ENCODE measurements around the gene REM1. TPM values are rescaled to one million over a fixed set of nuclear protein-coding genes. Genes with fewer than 3 reads are reported as not detected.
"Not testable (repeated sequence)": the region's sequence is repeated elsewhere in the genome, so short reads cannot be mapped to it uniquely, and the experiment has no call there.

Gene REM1
- total RNA-seq, 1 experiment from 2014 or later, result not detected

DNA sequence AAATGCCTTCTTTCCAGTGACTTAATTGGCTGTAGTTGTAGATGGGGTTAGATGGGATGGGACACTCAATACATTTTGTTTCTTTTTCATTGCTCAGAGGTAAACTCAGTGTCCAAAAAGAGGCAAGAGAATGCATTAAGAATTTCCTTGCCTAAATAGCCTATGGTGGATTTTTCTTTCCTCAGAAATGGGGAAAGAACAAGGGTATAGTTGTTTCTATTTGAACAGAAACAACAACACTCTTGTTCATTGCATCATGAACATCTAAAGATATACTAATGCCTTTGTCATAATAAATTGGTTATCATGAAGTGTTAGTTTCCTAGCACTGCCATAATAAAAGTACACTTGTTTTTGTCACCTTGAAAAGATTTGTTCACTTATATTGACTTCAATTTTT is 49.3 kb upstream of the REM1 start:
- H2BK120ac ChIP-seq (ENCODE audit: low read depth, low read length, poor library complexity, severe bottlenecking), result no peak overlapping the region
- peaks cover 61 to 69% of the 10 kb centered on the region in 2 experiments for H3K9me3 Mint-ChIP-seq
- no peak overlapping the region for H3K4me3 Mint-ChIP-seq

DNA sequence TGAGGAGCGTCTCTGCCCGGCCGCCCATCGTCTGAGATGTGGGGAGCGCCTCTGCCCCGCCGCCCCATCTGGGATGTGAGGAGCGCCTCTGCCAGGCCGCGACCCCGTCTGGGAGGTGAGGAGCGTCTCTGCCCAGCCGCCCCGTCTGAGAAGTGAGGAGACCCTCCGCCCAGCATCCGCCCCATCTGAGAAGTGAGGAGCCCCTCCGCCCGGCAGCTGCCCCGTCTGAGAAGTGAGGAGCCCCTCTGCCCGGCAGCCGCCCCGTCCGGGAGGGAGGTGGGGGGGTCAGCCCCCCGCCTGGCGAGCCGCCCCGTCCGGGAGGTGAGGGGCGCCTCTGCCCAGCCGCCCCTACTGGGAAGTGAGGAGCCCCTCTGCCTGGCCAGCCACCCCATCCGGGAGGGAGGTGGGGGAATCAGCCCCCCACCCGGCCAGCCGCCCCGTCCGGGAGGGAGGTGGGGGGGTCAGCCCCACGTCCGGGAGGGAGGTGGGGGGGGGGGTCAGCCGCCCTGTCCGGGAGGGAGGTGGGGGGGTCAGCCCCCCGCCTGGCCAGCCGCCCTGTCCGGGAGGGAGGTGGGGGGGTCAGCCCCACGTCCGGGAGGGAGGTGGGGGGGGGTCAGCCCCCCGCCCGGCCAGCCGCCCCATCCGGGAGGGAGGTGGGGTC is 48.1 kb upstream of the REM1 start:
- WGBS (ENCODE audit: extremely low coverage, insufficient read length, low lambda C conversion rate), result no CpG with 5 or more reads among the region's 48 CpGs

More for the DNA sequence above, 49.3 kb upstream of the REM1 start:
- no peaks in the 10 kb centered on the region for H3K79me1 ChIP-seq (ENCODE audit: insufficient read depth, low read depth, low read length, poor library complexity, severe bottlenecking)
- no peak overlapping the region for H2BK5ac ChIP-seq (ENCODE audit: insufficient read length, low read length)
- H2AFZ ChIP-seq (ENCODE audit: low read length), result no peak overlapping the region
- H3K4me2 ChIP-seq (ENCODE audit: insufficient read depth, insufficient read length, low read length), result no peak overlapping the region
- H3K79me2 ChIP-seq (ENCODE audit: insufficient read depth, low read length), result no peaks in the 10 kb centered on the region
- Mint-ChIP-seq H3K36me3 (ENCODE audit: insufficient read depth in 1 of 3, low read depth in 3 of 3) (peaks cover 0 to 28% (median 5%) of the 10 kb centered on the region in 3 experiments; a peak in 5 of 7 replicates), H3K27ac (no peak overlapping the region), H3K27me3 (ENCODE audit: low read depth) (peaks cover 2% of the 10 kb centered on the region), H3K4me1 (no peaks in the 10 kb centered on the region)
- no peak overlapping the region for H2BK20ac ChIP-seq (ENCODE audit: low read depth, low read length, poor library complexity, severe bottlenecking)
- no peak overlapping the region for H3K18ac ChIP-seq (ENCODE audit: insufficient read length, low read depth, low read length)
- H3K9me3 ChIP-seq (ENCODE audit: control insufficient read depth, low read depth, low read length), result peaks cover 46% of the 10 kb centered on the region
- no peak overlapping the region for H3K14ac ChIP-seq (ENCODE audit: insufficient read depth, low read length)
- H3K27me3 ChIP-seq (ENCODE audit: insufficient read depth, low read length), result no peaks in the 10 kb centered on the region
- TF ChIP-seq, protein P1, sequence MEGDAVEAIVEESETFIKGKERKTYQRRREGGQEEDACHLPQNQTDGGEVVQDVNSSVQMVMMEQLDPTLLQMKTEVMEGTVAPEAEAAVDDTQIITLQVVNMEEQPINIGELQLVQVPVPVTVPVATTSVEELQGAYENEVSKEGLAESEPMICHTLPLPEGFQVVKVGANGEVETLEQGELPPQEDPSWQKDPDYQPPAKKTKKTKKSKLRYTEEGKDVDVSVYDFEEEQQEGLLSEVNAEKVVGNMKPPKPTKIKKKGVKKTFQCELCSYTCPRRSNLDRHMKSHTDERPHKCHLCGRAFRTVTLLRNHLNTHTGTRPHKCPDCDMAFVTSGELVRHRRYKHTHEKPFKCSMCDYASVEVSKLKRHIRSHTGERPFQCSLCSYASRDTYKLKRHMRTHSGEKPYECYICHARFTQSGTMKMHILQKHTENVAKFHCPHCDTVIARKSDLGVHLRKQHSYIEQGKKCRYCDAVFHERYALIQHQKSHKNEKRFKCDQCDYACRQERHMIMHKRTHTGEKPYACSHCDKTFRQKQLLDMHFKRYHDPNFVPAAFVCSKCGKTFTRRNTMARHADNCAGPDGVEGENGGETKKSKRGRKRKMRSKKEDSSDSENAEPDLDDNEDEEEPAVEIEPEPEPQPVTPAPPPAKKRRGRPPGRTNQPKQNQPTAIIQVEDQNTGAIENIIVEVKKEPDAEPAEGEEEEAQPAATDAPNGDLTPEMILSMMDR (conservative IDR thresholded peaks at IDR 0.05), result no peak
- H3K4me1 ChIP-seq (ENCODE audit: insufficient read depth, low read length), result no peaks in the 10 kb centered on the region
- no peak overlapping the region for H4K5ac ChIP-seq (ENCODE audit: insufficient read length, low read depth, low read length)
- no peak overlapping the region for H2AK5ac ChIP-seq (ENCODE audit: insufficient read length, low read length)
- H4K91ac ChIP-seq (ENCODE audit: insufficient read length, low read depth, low read length), result no peak overlapping the region
- H2BK15ac ChIP-seq (ENCODE audit: low read depth, low read length), result no peak overlapping the region
- H4K8ac ChIP-seq (replicated peaks; ENCODE audit: insufficient read length, low read depth, low read length), result no peak overlapping the region
- H4K20me1 ChIP-seq (ENCODE audit: control insufficient read depth, insufficient read depth, insufficient read length), result no peaks in the 10 kb centered on the region
- H3K27ac ChIP-seq (ENCODE audit: insufficient read length, low read depth, low read length), result no peak overlapping the region
- H3K56ac ChIP-seq (ENCODE audit: insufficient read length, low read depth, low read length), result no peak overlapping the region
- no peak overlapping the region for H3T11ph ChIP-seq (ENCODE audit: low read length)
- no peak for DNase-seq
- no peaks in the 10 kb centered on the region for H3K23me2 ChIP-seq (ENCODE audit: insufficient read length, low read depth, low read length, poor library complexity, severe bottlenecking)
- no peak overlapping the region for H3K4ac ChIP-seq (ENCODE audit: low read depth, low read length)
- H3K9ac ChIP-seq (ENCODE audit: extremely low read depth, insufficient read length, low read length), result no peak overlapping the region
- H2BK12ac ChIP-seq (ENCODE audit: insufficient read length, low read depth, low read length), result no peak overlapping the region
- H3K23ac ChIP-seq (ENCODE audit: insufficient read length, low read depth, low read length), result no peak overlapping the region

More for the DNA sequence above, 48.1 kb upstream of the REM1 start:
- not testable (repeated sequence) for H3K23me2 ChIP-seq (ENCODE audit: insufficient read length, low read depth, low read length, poor library complexity, severe bottlenecking); H4K91ac ChIP-seq (ENCODE audit: insufficient read length, low read depth, low read length); H3K4me3 Mint-ChIP-seq; H3K79me2 ChIP-seq (ENCODE audit: insufficient read depth, low read length); H2BK120ac ChIP-seq (ENCODE audit: low read depth, low read length, poor library complexity, severe bottlenecking); H3T11ph ChIP-seq (ENCODE audit: low read length); H2BK12ac ChIP-seq (ENCODE audit: insufficient read length, low read depth, low read length); H3K9ac ChIP-seq (ENCODE audit: extremely low read depth, insufficient read length, low read length); H3K4ac ChIP-seq (ENCODE audit: low read depth, low read length); H2AK5ac ChIP-seq (ENCODE audit: insufficient read length, low read length); H3K27ac Mint-ChIP-seq; H3K79me1 ChIP-seq (ENCODE audit: insufficient read depth, low read depth, low read length, poor library complexity, severe bottlenecking); H3K56ac ChIP-seq (ENCODE audit: insufficient read length, low read depth, low read length); H3K4me2 ChIP-seq (ENCODE audit: insufficient read depth, insufficient read length, low read length); H2BK5ac ChIP-seq (ENCODE audit: insufficient read length, low read length); H4K8ac ChIP-seq (replicated peaks; ENCODE audit: insufficient read length, low read depth, low read length); H3K27me3 Mint-ChIP-seq (ENCODE audit: low read depth); H3K18ac ChIP-seq (ENCODE audit: insufficient read length, low read depth, low read length); H3K4me1 ChIP-seq (ENCODE audit: insufficient read depth, low read length); H2BK20ac ChIP-seq (ENCODE audit: low read depth, low read length, poor library complexity, severe bottlenecking); H2AFZ ChIP-seq (ENCODE audit: low read length); H3K27me3 ChIP-seq (ENCODE audit: insufficient read depth, low read length); DNase-seq; H4K5ac ChIP-seq (ENCODE audit: insufficient read length, low read depth, low read length); H3K4me1 Mint-ChIP-seq; H3K14ac ChIP-seq (ENCODE audit: insufficient read depth, low read length); H3K23ac ChIP-seq (ENCODE audit: insufficient read length, low read depth, low read length); H4K20me1 ChIP-seq (ENCODE audit: control insufficient read depth, insufficient read depth, insufficient read length); H3K27ac ChIP-seq (ENCODE audit: insufficient read length, low read depth, low read length); H2BK15ac ChIP-seq (ENCODE audit: low read depth, low read length)
- H3K9me3 Mint-ChIP-seq, result peaks cover 58 to 65% of the 10 kb centered on the region in 2 experiments
- peaks cover 0 to 24% (median 5%) of the 10 kb centered on the region in 3 experiments; a peak in 5 of 7 replicates for H3K36me3 Mint-ChIP-seq (ENCODE audit: insufficient read depth in 1 of 3, low read depth in 3 of 3)
- H3K9me3 ChIP-seq (ENCODE audit: control insufficient read depth, low read depth, low read length), result peaks cover 34% of the 10 kb centered on the region
